ENCODE data around the gene IRF2BP1. TPM values are rescaled to one million over a fixed set of nuclear protein-coding genes. Genes with fewer than 3 reads are reported as not detected.

Gene IRF2BP1
- total RNA-seq, 4 donors from 2014 or later, result 25.9 to 47.0 (median 36.1) TPM

DNA sequence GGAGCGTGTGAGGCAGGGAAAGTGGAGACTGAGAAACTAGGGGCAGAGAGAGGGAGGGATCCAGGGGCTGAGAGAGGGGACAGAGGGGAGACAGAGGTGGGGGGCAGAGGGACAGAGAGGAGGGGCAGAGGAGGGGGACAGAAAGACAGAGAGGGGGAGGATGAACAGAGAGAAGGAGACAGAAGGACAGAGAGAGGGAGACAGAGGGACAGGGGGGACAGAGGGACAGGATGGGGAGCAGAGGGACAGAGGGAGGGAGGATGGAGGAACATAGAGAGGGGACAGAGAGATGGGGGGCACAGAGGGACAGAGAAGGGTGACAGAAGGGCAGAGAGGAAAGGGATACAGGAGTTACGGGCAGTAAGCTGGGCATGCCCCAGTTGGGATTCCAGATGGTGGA lies 43.3 kb upstream of the IRF2BP1 start:
- Histone ChIP-seq H3K27me3 (no peaks in the 10 kb centered on the region), H3K4me3 (replicated peaks in 1 of 3) (no peak overlapping the region), H3K36me3 (no peaks in the 10 kb centered on the region), H3K4me1 (peaks cover 0 to 3% of the 10 kb centered on the region in 2 donors), H3K27ac (no peak overlapping the region), H3K9me3 (no peaks in the 10 kb centered on the region)
- intact Hi-C loops (cut with DNase I), result no loop called here
- 72 to 75% methylated on average over 2 of the region's 2 CpGs for WGBS, 2 donors
- DNase-seq, result no peak
- TF ChIP-seq POLR2A (IDR thresholded peaks at IDR 0.05), result no peak
- TF ChIP-seq, protein P1, sequence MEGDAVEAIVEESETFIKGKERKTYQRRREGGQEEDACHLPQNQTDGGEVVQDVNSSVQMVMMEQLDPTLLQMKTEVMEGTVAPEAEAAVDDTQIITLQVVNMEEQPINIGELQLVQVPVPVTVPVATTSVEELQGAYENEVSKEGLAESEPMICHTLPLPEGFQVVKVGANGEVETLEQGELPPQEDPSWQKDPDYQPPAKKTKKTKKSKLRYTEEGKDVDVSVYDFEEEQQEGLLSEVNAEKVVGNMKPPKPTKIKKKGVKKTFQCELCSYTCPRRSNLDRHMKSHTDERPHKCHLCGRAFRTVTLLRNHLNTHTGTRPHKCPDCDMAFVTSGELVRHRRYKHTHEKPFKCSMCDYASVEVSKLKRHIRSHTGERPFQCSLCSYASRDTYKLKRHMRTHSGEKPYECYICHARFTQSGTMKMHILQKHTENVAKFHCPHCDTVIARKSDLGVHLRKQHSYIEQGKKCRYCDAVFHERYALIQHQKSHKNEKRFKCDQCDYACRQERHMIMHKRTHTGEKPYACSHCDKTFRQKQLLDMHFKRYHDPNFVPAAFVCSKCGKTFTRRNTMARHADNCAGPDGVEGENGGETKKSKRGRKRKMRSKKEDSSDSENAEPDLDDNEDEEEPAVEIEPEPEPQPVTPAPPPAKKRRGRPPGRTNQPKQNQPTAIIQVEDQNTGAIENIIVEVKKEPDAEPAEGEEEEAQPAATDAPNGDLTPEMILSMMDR (IDR thresholded peaks at IDR 0.05), result no peak

DNA sequence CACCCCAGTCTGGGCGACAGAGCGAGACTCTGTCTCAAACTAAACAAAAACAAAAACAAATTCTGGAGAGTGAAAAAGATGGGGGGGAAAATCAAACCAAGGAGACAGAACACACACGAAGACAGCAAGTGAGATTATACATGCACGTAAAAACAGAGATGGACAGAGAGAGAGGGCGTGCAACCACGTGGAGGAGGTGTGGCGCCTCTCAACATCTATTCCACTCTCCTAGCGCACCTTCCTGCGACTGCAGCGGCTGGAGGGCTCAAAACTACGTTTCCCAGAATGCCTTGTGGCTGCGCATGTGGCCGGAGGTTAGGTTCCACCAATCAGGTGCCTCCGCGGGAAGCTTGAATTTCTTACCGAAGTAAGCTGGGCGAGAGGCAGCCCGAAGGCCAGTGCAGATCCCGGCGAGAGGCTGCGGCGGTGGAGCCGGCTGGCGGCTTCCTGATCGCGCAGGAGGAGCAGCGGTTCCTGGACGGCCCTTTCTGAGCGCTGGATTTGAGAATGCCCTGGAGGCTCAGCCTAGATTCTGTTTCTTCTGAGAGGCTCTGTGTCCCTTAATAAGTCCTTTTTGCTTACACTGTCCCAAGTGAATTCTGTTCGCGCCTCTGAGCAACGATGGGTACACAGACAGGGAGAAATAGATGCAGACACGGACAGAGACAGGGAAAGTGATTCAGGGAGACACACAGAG lies 41.8 kb upstream of the IRF2BP1 start:
- Histone ChIP-seq H3K4me3 (replicated peaks in 1 of 3) (no peak overlapping the region), H3K36me3 (no peaks in the 10 kb centered on the region), H3K27me3 (no peaks in the 10 kb centered on the region), H3K4me1 (peaks cover 0 to 3% of the 10 kb centered on the region in 2 donors), H3K27ac (no peak overlapping the region), H3K9me3 (no peaks in the 10 kb centered on the region)
- DNase-seq, result peak; percentile 85 to 89
- intact Hi-C loops (cut with DNase I), result no loop called here
- WGBS, 2 donors, result 10% methylated on average over 28 to 32 of the region's 33 CpGs
- TF ChIP-seq, protein P1 (IDR thresholded peaks at IDR 0.05), result no peak

DNA sequence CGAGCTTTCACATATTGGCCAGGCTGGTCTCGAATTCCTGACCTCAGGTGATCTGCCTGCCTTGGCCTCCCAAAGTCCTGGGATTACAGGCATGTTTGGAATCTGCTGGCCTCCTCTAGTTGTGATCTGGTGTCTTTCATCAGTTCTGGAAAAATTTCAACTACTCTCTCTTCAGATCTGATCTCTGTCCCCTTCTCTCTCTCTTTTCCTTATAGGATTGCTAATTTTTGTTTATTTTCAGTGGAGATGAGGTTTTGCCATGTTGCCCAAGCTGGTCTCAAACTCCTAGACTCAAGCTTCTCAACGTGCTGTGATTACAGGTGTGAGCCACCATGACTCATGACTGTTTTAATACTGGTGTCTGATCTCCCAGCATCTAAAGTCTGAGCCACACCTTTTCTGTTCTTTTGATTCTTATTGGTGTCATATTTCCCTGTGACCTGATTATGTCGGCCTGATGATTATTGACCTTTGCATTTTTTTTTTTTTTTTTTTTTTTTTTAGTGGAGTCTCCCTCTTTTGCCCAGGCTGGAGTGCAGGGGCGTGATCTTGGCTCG lies 39.0 kb upstream of the IRF2BP1 start:
- H3K9me3 ChIP-seq, result no peaks in the 10 kb centered on the region
- H3K27ac ChIP-seq, result no peak overlapping the region
- DNase-seq, result no peak
- TF ChIP-seq POLR2A (IDR thresholded peaks at IDR 0.05), result no peak
- TF ChIP-seq, protein P1 (IDR thresholded peaks at IDR 0.05), result no peak
- no peak overlapping the region for H3K4me3 ChIP-seq (replicated peaks in 1 of 3)
- intact Hi-C loops (cut with DNase I), result no loop called here
- WGBS, 2 donors, result 73 to 82% methylated on average over 6 of the region's 6 CpGs
- H3K27me3 ChIP-seq, result no peaks in the 10 kb centered on the region
- H3K36me3 ChIP-seq, result no peaks in the 10 kb centered on the region
- H3K4me1 ChIP-seq, result peaks cover 0 to 3% of the 10 kb centered on the region in 2 donors

DNA sequence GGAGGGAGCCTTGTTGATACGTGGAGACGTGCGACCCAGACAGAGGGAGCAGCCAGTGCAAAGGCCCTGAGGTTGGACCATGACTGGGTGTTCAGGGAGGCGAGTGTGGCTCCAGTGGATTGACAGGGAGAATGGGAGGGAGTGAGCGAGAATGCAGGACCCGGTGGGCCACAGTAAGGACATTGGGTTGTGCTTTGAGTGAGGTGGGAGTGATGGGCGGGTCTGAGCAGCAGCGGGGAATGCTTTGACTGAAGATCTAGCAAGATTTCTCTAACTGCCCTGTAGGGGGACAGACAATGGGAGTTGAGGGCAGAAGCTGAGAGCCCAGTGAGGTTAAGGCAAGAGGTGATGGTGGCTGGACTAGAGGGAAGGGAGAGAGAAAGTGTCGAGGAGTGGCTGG lies 36.3 kb upstream of the IRF2BP1 start:
- 54 to 61% methylated on average over 9 of the region's 9 CpGs for WGBS, 2 donors
- TF ChIP-seq, protein P1 (IDR thresholded peaks at IDR 0.05), result no peak
- no peak for TF ChIP-seq POLR2A (IDR thresholded peaks at IDR 0.05)
- no peak overlapping the region for H3K27ac ChIP-seq
- H3K27me3 ChIP-seq, result no peaks in the 10 kb centered on the region
- H3K4me1 ChIP-seq, result no peaks in the 10 kb centered on the region
- no peaks in the 10 kb centered on the region for H3K9me3 ChIP-seq
- intact Hi-C loops (cut with DNase I), result no loop called here
- DNase-seq, result no peak
- no peak overlapping the region for H3K4me3 ChIP-seq (replicated peaks in 1 of 3)
- no peaks in the 10 kb centered on the region for H3K36me3 ChIP-seq

DNA sequence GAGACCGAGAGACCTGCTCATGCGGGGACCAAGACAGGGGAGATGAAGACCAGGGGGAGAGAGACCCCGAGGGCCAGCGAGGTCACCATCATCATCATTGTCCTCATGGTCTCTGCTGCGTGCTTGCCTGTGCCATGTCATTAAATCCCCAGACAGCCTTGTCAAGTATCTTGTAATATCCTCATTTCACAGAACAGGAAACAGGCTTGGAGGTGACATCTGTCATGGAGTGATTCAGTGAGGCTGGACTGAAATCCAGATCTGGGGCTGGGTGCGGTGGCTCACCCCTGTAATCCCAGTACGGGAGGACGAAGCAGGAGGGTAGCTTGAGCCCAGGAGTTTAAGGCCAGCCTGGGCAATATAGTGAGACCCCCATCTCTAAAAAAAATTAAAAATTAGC lies 34.5 kb upstream of the IRF2BP1 start:
- 67 to 85% methylated on average over 8 of the region's 8 CpGs for WGBS, 2 donors
- TF ChIP-seq, protein P1 (IDR thresholded peaks at IDR 0.05), result no peak
- TF ChIP-seq POLR2A (IDR thresholded peaks at IDR 0.05), result no peak
- Histone ChIP-seq H3K4me1 (no peaks in the 10 kb centered on the region), H3K9me3 (no peaks in the 10 kb centered on the region), H3K36me3 (no peaks in the 10 kb centered on the region), H3K4me3 (replicated peaks in 1 of 3) (no peak overlapping the region), H3K27me3 (no peaks in the 10 kb centered on the region), H3K27ac (no peak overlapping the region)
- intact Hi-C loops (cut with DNase I), result no loop called here
- no peak for DNase-seq

Measured in thyroid gland (tissue), 4 donors.